HepG2 (cell line): Measurements from ENCODE around the gene MICA. TPM values are rescaled to one million over a fixed set of nuclear protein-coding genes. Genes with fewer than 3 reads are reported as not detected.

Source experiments
- ASH2L ChIP-seq: fragments of 300-600, 200-600 bp; sonication (generic); IDR thresholded peaks from 2 replicates; pipeline ENCODE4 v1.7.0; 2017; ENCODE audit warnings: low read depth, mild to moderate bottlenecking, moderate library complexity, mixed read lengths, low read length; ENCODE audit not compliant: insufficient read length
- ELF3 ChIP-seq: IDR thresholded peaks from 2 replicates; pipeline ENCODE4 v1.6.1; 2016; ENCODE audit warnings: missing genetic modification reagents, missing compliant biosample characterization
- GABPA ChIP-seq, 2 experiments: IDR thresholded peaks; 2 replicates each; pipeline ENCODE4 v1.6.1; 2011 to 2016; ENCODE audit warnings: low read depth in 2 of 2, low read length in 1 of 2, missing biosample characterization in 1 of 2, missing genetic modification characterization in 1 of 2
- HNRNPLL ChIP-seq: fragments of 200-400 bp; formaldehyde crosslinking; IDR thresholded peaks from 2 replicates; pipeline ENCODE4 v1.6.1; 2017; ENCODE audit warnings: mild to moderate bottlenecking, low read depth, low read length; ENCODE audit not compliant: poor library complexity, severe bottlenecking
- NKX3-1 ChIP-seq: sonication (generic); formaldehyde crosslinking; IDR thresholded peaks from 2 replicates; pipeline ENCODE4 v1.5.0; 2020; ENCODE audit warnings: missing genetic modification reagents
- PHB2 ChIP-seq: fragments of 450-650 bp; IDR thresholded peaks from 2 replicates; pipeline ENCODE4 v1.6.1; 2018; ENCODE audit not compliant: partially characterized antibody
- RFXAP ChIP-seq: sonication (generic); formaldehyde crosslinking; IDR thresholded peaks from 2 replicates; pipeline ENCODE4 v1.4.0; 2020; ENCODE audit warnings: missing genetic modification reagents, borderline replicate concordance
- STAG1 ChIP-seq: sonication (generic); formaldehyde crosslinking; IDR thresholded peaks from 2 replicates; pipeline ENCODE4 v1.4.0; 2020; ENCODE audit warnings: missing genetic modification reagents
- TEAD2 ChIP-seq: sonication (generic); formaldehyde crosslinking; IDR thresholded peaks from 2 replicates; pipeline ENCODE4 v1.9.0; 2021; ENCODE audit warnings: missing genetic modification reagents
- TSC22D2 ChIP-seq: sonication (generic); formaldehyde crosslinking; IDR thresholded peaks from 2 replicates; pipeline ENCODE4 v1.5.1; 2020; ENCODE audit warnings: missing genetic modification reagents, mild to moderate bottlenecking, borderline replicate concordance
- ZC3H13 ChIP-seq: sonication (generic); formaldehyde crosslinking; IDR thresholded peaks from 2 replicates; pipeline ENCODE4 v1.8.1; 2023; ENCODE audit warnings: mild to moderate bottlenecking, missing genetic modification reagents, moderate library complexity
- ZFP37 ChIP-seq: sonication (generic); formaldehyde crosslinking; IDR thresholded peaks from 2 replicates; pipeline ENCODE4 v1.4.0; 2020; ENCODE audit warnings: missing genetic modification reagents, borderline replicate concordance
- ZNF253 ChIP-seq: sonication (generic); formaldehyde crosslinking; IDR thresholded peaks from 2 replicates; pipeline ENCODE4 v1.8.0; 2022; ENCODE audit warnings: mild to moderate bottlenecking, missing genetic modification reagents, borderline replicate concordance
- ZNF672 ChIP-seq: sonication (generic); formaldehyde crosslinking; IDR thresholded peaks from 2 replicates; pipeline ENCODE4 v1.8.1; 2022; ENCODE audit warnings: missing genetic modification reagents
- polyA plus RNA-seq, 8 experiments: library from polyadenylated mRNA; depleted of rRNA in 3 of 8; stranded (reverse) in 7 of 8; unstranded in 1 of 8; fragments of >200 nt; fragmentation: Illumina TruSeq in 4 of 8; extraction: Trizol in 4 of 8; gene quantifications; 2 replicates each; pipeline versions ENCODE4 v1.2.1 to v1.2.3, GENCODE V29; 2011 to 2016; ENCODE audit warnings: low read depth in 4 of 8, missing spikeins in 1 of 8, mixed read lengths in 1 of 8; ENCODE audit not compliant: insufficient read depth in 1 of 8
- total RNA-seq, 5 experiments: library from RNA; depleted of rRNA; stranded (reverse); fragments of >200 nt; fragmentation: Illumina TruSeq; extraction: Trizol; gene quantifications; 2 replicates each; pipeline ENCODE4 v1.2.3, GENCODE V29; 2016; ENCODE audit warnings: low read depth in 1 of 5
- TF ChIP-seq, protein P1 (sequence below): sonication (generic); formaldehyde crosslinking; IDR thresholded peaks from 2 replicates; pipeline ENCODE4 v1.8.1; 2023; ENCODE audit warnings: mild to moderate bottlenecking, missing genetic modification reagents
- TF ChIP-seq, protein P2 (sequence below): sonication (generic); formaldehyde crosslinking; IDR thresholded peaks from 2 replicates; pipeline ENCODE4 v1.4.0; 2020; ENCODE audit warnings: missing genetic modification reagents
- TF ChIP-seq, protein P3 (sequence below): sonication (generic); formaldehyde crosslinking; IDR thresholded peaks from 2 replicates; pipeline ENCODE4 v1.4.0; 2020; ENCODE audit warnings: mild to moderate bottlenecking, low read depth, missing genetic modification reagents
- TF ChIP-seq, protein P4 (sequence below): sonication (generic); formaldehyde crosslinking; IDR thresholded peaks from 2 replicates; pipeline ENCODE4 v1.4.0; 2020; ENCODE audit warnings: missing genetic modification reagents, borderline replicate concordance

Gene MICA
- total and polyA plus RNA-seq, 2 of the 13 experiments (the other 11 are each of a cell fraction or from before 2014, with no cell fraction given) = 21.6 to 38.1 TPM

DNA sequence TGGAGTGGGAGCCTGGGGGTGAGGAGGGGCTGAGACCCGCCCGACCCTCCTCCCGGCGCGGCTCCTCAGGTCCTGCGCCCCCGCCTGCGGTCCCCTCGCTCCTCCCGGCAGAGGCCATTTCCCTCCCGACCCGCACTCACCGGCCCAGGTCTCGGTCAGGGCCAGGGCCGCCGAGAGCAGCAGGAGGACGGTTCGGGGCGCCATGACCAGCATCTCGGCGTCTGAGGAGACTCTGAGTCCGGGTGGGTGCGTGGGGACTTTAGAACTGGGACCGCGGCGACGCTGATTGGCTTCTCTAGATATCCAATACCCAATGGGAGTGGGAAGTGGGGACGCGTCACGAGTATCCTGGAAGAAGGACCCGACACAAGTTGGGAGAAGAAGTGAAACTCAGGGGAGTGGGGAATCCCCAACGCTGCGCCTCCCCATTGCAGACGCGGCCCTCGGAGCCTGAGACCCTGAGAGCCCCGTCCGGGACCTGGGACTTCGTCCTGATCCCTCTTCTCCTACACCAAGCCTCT is 46.4 kb upstream of the MICA start, which contains the start of gene HLA-B (continued):
- no peak for TF ChIP-seq NKX3-1 (CRISPR knock-in tag)
- TF ChIP-seq GABPA (IDR thresholded peaks at IDR 0.05; ENCODE audit: low read depth, low read length) = no peak
- no peak for TF ChIP-seq GABPA (CRISPR knock-in tag; IDR thresholded peaks at IDR 0.05; ENCODE audit: low read depth)
- TF ChIP-seq ASH2L = no peak
- peak; percentile 31 for TF ChIP-seq HNRNPLL
- TF ChIP-seq, protein P1, sequence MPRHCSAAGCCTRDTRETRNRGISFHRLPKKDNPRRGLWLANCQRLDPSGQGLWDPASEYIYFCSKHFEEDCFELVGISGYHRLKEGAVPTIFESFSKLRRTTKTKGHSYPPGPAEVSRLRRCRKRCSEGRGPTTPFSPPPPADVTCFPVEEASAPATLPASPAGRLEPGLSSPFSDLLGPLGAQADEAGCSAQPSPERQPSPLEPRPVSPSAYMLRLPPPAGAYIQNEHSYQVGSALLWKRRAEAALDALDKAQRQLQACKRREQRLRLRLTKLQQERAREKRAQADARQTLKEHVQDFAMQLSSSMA (CRISPR knock-in tag) = no peak
- 0 out of 2 replicates have a peak, but pooled peaks have one; percentile 54 for TF ChIP-seq RFXAP (CRISPR knock-in tag)
- TF ChIP-seq ELF3 (CRISPR knock-in tag) = no peak
- TF ChIP-seq, protein P2, sequence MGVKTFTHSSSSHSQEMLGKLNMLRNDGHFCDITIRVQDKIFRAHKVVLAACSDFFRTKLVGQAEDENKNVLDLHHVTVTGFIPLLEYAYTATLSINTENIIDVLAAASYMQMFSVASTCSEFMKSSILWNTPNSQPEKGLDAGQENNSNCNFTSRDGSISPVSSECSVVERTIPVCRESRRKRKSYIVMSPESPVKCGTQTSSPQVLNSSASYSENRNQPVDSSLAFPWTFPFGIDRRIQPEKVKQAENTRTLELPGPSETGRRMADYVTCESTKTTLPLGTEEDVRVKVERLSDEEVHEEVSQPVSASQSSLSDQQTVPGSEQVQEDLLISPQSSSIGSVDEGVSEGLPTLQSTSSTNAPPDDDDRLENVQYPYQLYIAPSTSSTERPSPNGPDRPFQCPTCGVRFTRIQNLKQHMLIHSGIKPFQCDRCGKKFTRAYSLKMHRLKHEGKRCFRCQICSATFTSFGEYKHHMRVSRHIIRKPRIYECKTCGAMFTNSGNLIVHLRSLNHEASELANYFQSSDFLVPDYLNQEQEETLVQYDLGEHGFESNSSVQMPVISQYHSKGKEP = no peak
- TF ChIP-seq ZFP37 (CRISPR knock-in tag) = no peak
- no peak for TF ChIP-seq ZNF253 (CRISPR knock-in tag)
- no peak for TF ChIP-seq TEAD2 (CRISPR knock-in tag)
- no peak for TF ChIP-seq STAG1 (CRISPR knock-in tag)
- TF ChIP-seq, protein P3, sequence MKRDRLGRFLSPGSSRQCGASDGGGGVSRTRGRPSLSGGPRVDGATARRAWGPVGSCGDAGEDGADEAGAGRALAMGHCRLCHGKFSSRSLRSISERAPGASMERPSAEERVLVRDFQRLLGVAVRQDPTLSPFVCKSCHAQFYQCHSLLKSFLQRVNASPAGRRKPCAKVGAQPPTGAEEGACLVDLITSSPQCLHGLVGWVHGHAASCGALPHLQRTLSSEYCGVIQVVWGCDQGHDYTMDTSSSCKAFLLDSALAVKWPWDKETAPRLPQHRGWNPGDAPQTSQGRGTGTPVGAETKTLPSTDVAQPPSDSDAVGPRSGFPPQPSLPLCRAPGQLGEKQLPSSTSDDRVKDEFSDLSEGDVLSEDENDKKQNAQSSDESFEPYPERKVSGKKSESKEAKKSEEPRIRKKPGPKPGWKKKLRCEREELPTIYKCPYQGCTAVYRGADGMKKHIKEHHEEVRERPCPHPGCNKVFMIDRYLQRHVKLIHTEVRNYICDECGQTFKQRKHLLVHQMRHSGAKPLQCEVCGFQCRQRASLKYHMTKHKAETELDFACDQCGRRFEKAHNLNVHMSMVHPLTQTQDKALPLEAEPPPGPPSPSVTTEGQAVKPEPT = no peak
- TF ChIP-seq PHB2 = no peak
- no peak for TF ChIP-seq ZC3H13
- TF ChIP-seq ZNF672 (CRISPR knock-in tag) = no peak
- TF ChIP-seq, protein P4, sequence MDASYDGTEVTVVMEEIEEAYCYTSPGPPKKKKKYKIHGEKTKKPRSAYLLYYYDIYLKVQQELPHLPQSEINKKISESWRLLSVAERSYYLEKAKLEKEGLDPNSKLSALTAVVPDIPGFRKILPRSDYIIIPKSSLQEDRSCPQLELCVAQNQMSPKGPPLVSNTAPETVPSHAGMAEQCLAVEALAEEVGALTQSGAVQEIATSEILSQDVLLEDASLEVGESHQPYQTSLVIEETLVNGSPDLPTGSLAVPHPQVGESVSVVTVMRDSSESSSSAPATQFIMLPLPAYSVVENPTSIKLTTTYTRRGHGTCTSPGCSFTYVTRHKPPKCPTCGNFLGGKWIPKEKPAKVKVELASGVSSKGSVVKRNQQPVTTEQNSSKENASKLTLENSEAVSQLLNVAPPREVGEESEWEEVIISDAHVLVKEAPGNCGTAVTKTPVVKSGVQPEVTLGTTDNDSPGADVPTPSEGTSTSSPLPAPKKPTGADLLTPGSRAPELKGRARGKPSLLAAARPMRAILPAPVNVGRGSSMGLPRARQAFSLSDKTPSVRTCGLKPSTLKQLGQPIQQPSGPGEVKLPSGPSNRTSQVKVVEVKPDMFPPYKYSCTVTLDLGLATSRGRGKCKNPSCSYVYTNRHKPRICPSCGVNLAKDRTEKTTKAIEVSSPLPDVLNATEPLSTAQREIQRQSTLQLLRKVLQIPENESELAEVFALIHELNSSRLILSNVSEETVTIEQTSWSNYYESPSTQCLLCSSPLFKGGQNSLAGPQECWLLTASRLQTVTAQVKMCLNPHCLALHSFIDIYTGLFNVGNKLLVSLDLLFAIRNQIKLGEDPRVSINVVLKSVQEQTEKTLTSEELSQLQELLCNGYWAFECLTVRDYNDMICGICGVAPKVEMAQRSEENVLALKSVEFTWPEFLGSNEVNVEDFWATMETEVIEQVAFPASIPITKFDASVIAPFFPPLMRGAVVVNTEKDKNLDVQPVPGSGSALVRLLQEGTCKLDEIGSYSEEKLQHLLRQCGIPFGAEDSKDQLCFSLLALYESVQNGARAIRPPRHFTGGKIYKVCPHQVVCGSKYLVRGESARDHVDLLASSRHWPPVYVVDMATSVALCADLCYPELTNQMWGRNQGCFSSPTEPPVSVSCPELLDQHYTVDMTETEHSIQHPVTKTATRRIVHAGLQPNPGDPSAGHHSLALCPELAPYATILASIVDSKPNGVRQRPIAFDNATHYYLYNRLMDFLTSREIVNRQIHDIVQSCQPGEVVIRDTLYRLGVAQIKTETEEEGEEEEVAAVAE (CRISPR knock-in tag) = no peak
- no peak for TF ChIP-seq TSC22D2 (CRISPR knock-in tag)
